H9 (cell line): ENCODE measurements around the gene RPS16. TPM values are rescaled to one million over a fixed set of nuclear protein-coding genes. Genes with fewer than 3 reads are reported as not detected.

Experiments used
- DNase-seq: peaks from one replicate; pipeline ENCODE4 v3.0.0-alpha.2; 2017
- H2AFZ ChIP-seq: one replicate; pipeline ENCODE4 v1.6.1; 2013; ENCODE audit warnings: mild to moderate bottlenecking, low read length, control low read depth, moderate library complexity
- H2AK5ac ChIP-seq: 2 replicates; pipeline ENCODE4 v1.6.1; 2013; ENCODE audit warnings: low read length, control low read depth, mixed read lengths; ENCODE audit not compliant: insufficient read length
- H2BK120ac ChIP-seq: one replicate; pipeline ENCODE4 v1.6.1; 2013; ENCODE audit warnings: low read depth, mild to moderate bottlenecking, low read length, control low read depth, inconsistent platforms; ENCODE audit not compliant: poor library complexity, severe bottlenecking
- H2BK12ac ChIP-seq: 2 replicates; pipeline ENCODE4 v1.6.1; 2013; ENCODE audit warnings: low read length, control low read depth, mixed read lengths, low read depth; ENCODE audit not compliant: insufficient read length
- H2BK15ac ChIP-seq: 2 replicates; pipeline ENCODE4 v1.6.1; 2013; ENCODE audit warnings: low read depth, low read length, control low read depth
- H2BK20ac ChIP-seq: one replicate; pipeline ENCODE4 v1.6.1; 2013; ENCODE audit warnings: low read depth, mild to moderate bottlenecking, low read length, control low read depth, inconsistent platforms; ENCODE audit not compliant: poor library complexity, severe bottlenecking
- H2BK5ac ChIP-seq: 2 replicates; pipeline ENCODE4 v1.6.1; 2013; ENCODE audit warnings: low read length, control low read depth, mixed read lengths; ENCODE audit not compliant: insufficient read length
- H3K14ac ChIP-seq: 2 replicates; pipeline ENCODE4 v1.6.1; 2013; ENCODE audit warnings: low read length, control low read depth; ENCODE audit not compliant: insufficient read depth
- H3K18ac ChIP-seq: 2 replicates; pipeline ENCODE4 v1.6.1; 2013; ENCODE audit warnings: low read depth, mild to moderate bottlenecking, mixed read lengths, low read length, control low read depth; ENCODE audit not compliant: insufficient read length
- H3K23ac ChIP-seq: 2 replicates; pipeline ENCODE4 v1.6.1; 2013; ENCODE audit warnings: low read length, control low read depth, mixed read lengths, low read depth; ENCODE audit not compliant: insufficient read length
- H3K23me2 ChIP-seq: 2 replicates; pipeline ENCODE4 v1.6.1; 2013; ENCODE audit warnings: low read depth, mild to moderate bottlenecking, mixed read lengths, low read length, control low read depth; ENCODE audit not compliant: insufficient read length, poor library complexity, severe bottlenecking
- H3K27ac ChIP-seq: 2 replicates; pipeline ENCODE4 v1.5.1; 2013; ENCODE audit warnings: low read length, control low read depth, mixed read lengths, low read depth; ENCODE audit not compliant: insufficient read length
- H3K27me3 ChIP-seq: 2 replicates; pipeline ENCODE4 v1.6.1; 2013; ENCODE audit warnings: low read length, control low read depth, inconsistent platforms; ENCODE audit not compliant: insufficient read depth
- H3K4ac ChIP-seq: 2 replicates; pipeline ENCODE4 v1.6.1; 2013; ENCODE audit warnings: low read depth, mild to moderate bottlenecking, control low read depth, inconsistent platforms, low read length, moderate library complexity
- H3K4me1 ChIP-seq: 2 replicates; pipeline ENCODE4 v1.6.1; 2013; ENCODE audit warnings: low read length, control low read depth, inconsistent platforms; ENCODE audit not compliant: insufficient read depth
- H3K4me2 ChIP-seq: 2 replicates; pipeline ENCODE4 v1.6.1; 2013; ENCODE audit warnings: low read length, control low read depth, mixed read lengths; ENCODE audit not compliant: insufficient read length, insufficient read depth
- H3K56ac ChIP-seq: 2 replicates; pipeline ENCODE4 v1.6.1; 2013; ENCODE audit warnings: low read depth, mild to moderate bottlenecking, mixed read lengths, low read length, control low read depth; ENCODE audit not compliant: insufficient read length
- H3K79me1 ChIP-seq: 2 replicates; pipeline ENCODE4 v1.6.1; 2013; ENCODE audit warnings: low read depth, mild to moderate bottlenecking, moderate library complexity, low read length, control low read depth, inconsistent platforms; ENCODE audit not compliant: insufficient read depth, poor library complexity, severe bottlenecking
- H3K79me2 ChIP-seq: 2 replicates; pipeline ENCODE4 v1.6.1; 2013; ENCODE audit warnings: low read length, control low read depth, inconsistent platforms; ENCODE audit not compliant: insufficient read depth
- H3K9ac ChIP-seq: 2 replicates; pipeline ENCODE4 v1.6.1; 2013; ENCODE audit warnings: low read length, control low read depth, mixed read lengths; ENCODE audit not compliant: insufficient read length; ENCODE audit errors: extremely low read depth
- H3K9me3 ChIP-seq: one replicate; pipeline ENCODE4 v1.6.1; 2013; ENCODE audit warnings: low read depth, low read length, inconsistent platforms; ENCODE audit not compliant: control insufficient read depth
- H3T11ph ChIP-seq: one replicate; pipeline ENCODE4 v1.6.1; 2013; ENCODE audit warnings: mild to moderate bottlenecking, low read length, control low read depth, inconsistent platforms
- H4K20me1 ChIP-seq: one replicate; pipeline ENCODE4 v1.6.1; 2013; ENCODE audit not compliant: control insufficient read depth, insufficient read length, insufficient read depth
- H4K5ac ChIP-seq: 2 replicates; pipeline ENCODE4 v1.6.1; 2013; ENCODE audit warnings: low read depth, mild to moderate bottlenecking, mixed read lengths, low read length, control low read depth; ENCODE audit not compliant: insufficient read length
- H4K8ac ChIP-seq: replicated peaks from 2 replicates; pipeline ENCODE4 v1.6.1; 2013; ENCODE audit warnings: low read length, control low read depth, mixed read lengths, low read depth; ENCODE audit not compliant: insufficient read length
- H4K91ac ChIP-seq: 2 replicates; pipeline ENCODE4 v1.6.1; 2013; ENCODE audit warnings: low read depth, mild to moderate bottlenecking, moderate library complexity, mixed read lengths, low read length, control low read depth; ENCODE audit not compliant: insufficient read length
- H3K27ac Mint-ChIP-seq, 3 experiments: 2 replicates in 2 of 3; 3 replicates in 1 of 3; pipeline ENCODE4 v1.8.0; 2020 to 2021; ENCODE audit warnings: mixed read lengths in 3 of 3, mild to moderate bottlenecking in 1 of 3, moderate library complexity in 1 of 3
- H3K27me3 Mint-ChIP-seq: 2 replicates; pipeline ENCODE4 v1.8.0; 2021; ENCODE audit warnings: low read depth, mild to moderate bottlenecking, moderate library complexity, mixed read lengths
- H3K36me3 Mint-ChIP-seq, 3 experiments: 2 replicates in 2 of 3; 3 replicates in 1 of 3; pipeline ENCODE4 v1.8.0; 2020 to 2021; ENCODE audit warnings: low read depth in 3 of 3, mixed read lengths in 3 of 3; ENCODE audit not compliant: insufficient read depth in 1 of 3
- H3K4me1 Mint-ChIP-seq, 2 experiments: 2 replicates each; pipeline ENCODE4 v1.8.0; 2020; ENCODE audit warnings: mixed read lengths in 2 of 2
- H3K4me3 Mint-ChIP-seq, 2 experiments: 2 replicates in 1 of 2; 3 replicates in 1 of 2; pipeline ENCODE4 v1.8.0; 2020 to 2021; ENCODE audit warnings: mild to moderate bottlenecking in 2 of 2, mixed read lengths in 2 of 2, moderate library complexity in 1 of 2
- H3K9me3 Mint-ChIP-seq, 2 experiments: 2 replicates in 1 of 2; 3 replicates in 1 of 2; pipeline ENCODE4 v1.8.0; 2020; ENCODE audit warnings: mild to moderate bottlenecking in 2 of 2, mixed read lengths in 2 of 2, moderate library complexity in 1 of 2
- WGBS: extraction: QIAGEN DNeasy Blood & Tissue Kit; methylation state at CpG from one replicate; pipeline ENCODE4 v1.1.7; 2013; ENCODE audit warnings: missing lambda C conversion rate, low lambda C conversion rate, mixed read lengths; ENCODE audit not compliant: insufficient read length; ENCODE audit errors: extremely low coverage; 5-methylcytosine and 5-hydroxymethylcytosine counted together
- total RNA-seq: library from RNA; stranded (reverse); gene quantifications from 2 replicates; pipeline ENCODE4 v1.2.1, GENCODE V29; 2021
- TF ChIP-seq, protein P1 (sequence below): fragments of 200-600 bp; sonication (generic); conservative IDR thresholded peaks from 3 replicates; pipeline ENCODE4 v1.8.0; 2021; ENCODE audit warnings: antibody characterized with exemption, mild to moderate bottlenecking

Gene RPS16
- total RNA-seq, 1 experiment from 2014 or later, result 2,711 TPM

DNA sequence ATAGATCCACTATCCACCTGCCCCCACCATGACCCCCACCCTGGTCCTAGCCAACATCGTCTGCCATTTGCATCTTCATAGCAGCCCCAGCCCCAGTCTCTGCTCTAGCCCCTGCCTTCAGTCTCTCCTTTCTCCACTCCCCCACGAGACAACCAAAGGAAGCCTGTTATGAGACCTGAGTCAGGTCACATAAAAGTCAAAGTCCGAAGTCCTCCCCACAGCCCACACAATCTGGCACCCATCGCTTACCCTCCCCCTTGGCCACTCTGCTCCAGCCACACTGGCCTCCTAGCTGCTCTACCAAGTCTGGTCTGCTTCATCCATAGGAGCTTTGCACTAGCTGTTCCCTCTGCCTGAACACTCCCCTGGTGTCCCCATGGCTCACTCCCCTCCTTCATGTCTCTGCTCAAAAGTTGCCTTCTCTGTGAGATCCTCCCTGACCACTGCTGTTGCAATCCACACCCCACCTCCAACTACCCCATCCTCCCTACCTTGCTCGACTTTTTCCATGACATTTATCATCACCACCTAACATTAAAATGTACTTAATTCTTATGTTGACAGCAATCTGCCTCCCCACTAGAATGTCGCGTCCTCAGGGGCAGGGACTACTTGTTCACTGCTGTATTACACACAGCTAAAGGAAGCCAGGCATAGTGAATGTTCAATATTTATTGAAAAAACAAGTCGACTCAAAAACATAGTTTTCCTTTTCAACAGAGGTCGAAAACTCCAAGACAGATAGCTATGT lies 24.5 kb downstream of the RPS16 start:
- no peak overlapping the region for H3T11ph ChIP-seq
- no peak overlapping the region for H2BK120ac ChIP-seq
- no peak overlapping the region for H4K91ac ChIP-seq
- Mint-ChIP-seq H3K4me3 (peak overlapping the region; percentile 96 to 97), H3K9me3 (no peaks in the 10 kb centered on the region; a peak in 1 of 5 replicates), H3K27ac (peak overlapping the region; percentile 12 to 76 (median 73); a peak in 6 of 7 replicates), H3K27me3 (peaks cover 1% of the 10 kb centered on the region; the same call in 1 of the 2 replicates), H3K4me1 (peaks cover 41 to 51% of the 10 kb centered on the region in 2 experiments), H3K36me3 (peaks cover 10 to 32% (median 24%) of the 10 kb centered on the region in 3 experiments)
- no peak overlapping the region for H3K4ac ChIP-seq
- H2BK12ac ChIP-seq, result no peak overlapping the region
- H3K4me2 ChIP-seq, result peak overlapping the region; percentile 27
- H3K9ac ChIP-seq, result no peak overlapping the region
- H2AFZ ChIP-seq, result no peak overlapping the region
- WGBS, result no CpG with 5 or more reads among the region's 9 CpGs
- H3K27me3 ChIP-seq, result no peaks in the 10 kb centered on the region
- H3K56ac ChIP-seq, result no peak overlapping the region
- H3K4me1 ChIP-seq, result peaks cover 4% of the 10 kb centered on the region; the same call in 1 of the 2 replicates
- DNase-seq, result no peak
- no peak overlapping the region for H2BK20ac ChIP-seq
- peaks cover 9% of the 10 kb centered on the region; the same call in 1 of the 2 replicates for H3K79me2 ChIP-seq
- H2BK15ac ChIP-seq, result no peak overlapping the region
- no peak overlapping the region for H2BK5ac ChIP-seq
- H2AK5ac ChIP-seq, result no peak overlapping the region
- H3K18ac ChIP-seq, result no peak overlapping the region
- TF ChIP-seq, protein P1, sequence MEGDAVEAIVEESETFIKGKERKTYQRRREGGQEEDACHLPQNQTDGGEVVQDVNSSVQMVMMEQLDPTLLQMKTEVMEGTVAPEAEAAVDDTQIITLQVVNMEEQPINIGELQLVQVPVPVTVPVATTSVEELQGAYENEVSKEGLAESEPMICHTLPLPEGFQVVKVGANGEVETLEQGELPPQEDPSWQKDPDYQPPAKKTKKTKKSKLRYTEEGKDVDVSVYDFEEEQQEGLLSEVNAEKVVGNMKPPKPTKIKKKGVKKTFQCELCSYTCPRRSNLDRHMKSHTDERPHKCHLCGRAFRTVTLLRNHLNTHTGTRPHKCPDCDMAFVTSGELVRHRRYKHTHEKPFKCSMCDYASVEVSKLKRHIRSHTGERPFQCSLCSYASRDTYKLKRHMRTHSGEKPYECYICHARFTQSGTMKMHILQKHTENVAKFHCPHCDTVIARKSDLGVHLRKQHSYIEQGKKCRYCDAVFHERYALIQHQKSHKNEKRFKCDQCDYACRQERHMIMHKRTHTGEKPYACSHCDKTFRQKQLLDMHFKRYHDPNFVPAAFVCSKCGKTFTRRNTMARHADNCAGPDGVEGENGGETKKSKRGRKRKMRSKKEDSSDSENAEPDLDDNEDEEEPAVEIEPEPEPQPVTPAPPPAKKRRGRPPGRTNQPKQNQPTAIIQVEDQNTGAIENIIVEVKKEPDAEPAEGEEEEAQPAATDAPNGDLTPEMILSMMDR, result no peak
- no peak overlapping the region for H3K27ac ChIP-seq
- H3K14ac ChIP-seq, result no peak overlapping the region
- H4K5ac ChIP-seq, result no peak overlapping the region
- H3K79me1 ChIP-seq, result peaks cover 6% of the 10 kb centered on the region
- peaks cover 19% of the 10 kb centered on the region for H3K23me2 ChIP-seq
- H3K9me3 ChIP-seq, result no peaks in the 10 kb centered on the region
- peaks cover 2% of the 10 kb centered on the region for H4K20me1 ChIP-seq
- no peak overlapping the region for H3K23ac ChIP-seq
- no peak overlapping the region for H4K8ac ChIP-seq
